Measurements from ENCODE around the gene NASP.

The NASP gene

GRCh38 chr1:45620588-45621500, 37.0 kb downstream of the NASP start:
- no peak for DNase-seq

GRCh38 chr1:45621501-45621836, 37.6 kb downstream of the NASP start:
- DNase-seq, result no peak

- DNase-seq, result no peak
These were observed 38.2 kb downstream of the NASP start for GRCh38 chr1:45621895-45622523.

- DNase-seq, result no peak
These were observed 38.9 kb downstream of the NASP start for GRCh38 chr1:45622524-45623394.

GRCh38 chr1:45623972-45624371, 40.1 kb downstream of the NASP start, which contains the start of gene CCDC17:
Gene CCDC17 (minus strand): TSS chr1:45624054. CDS start chr1:45623909, 145 bp downstream.
- DNase-seq, result no peak

GRCh38 chr1:45629035-45629434, 45.2 kb downstream of the NASP start:
- DNase-seq, result no peak

GRCh38 chr1:45630429-45630828, 46.6 kb downstream of the NASP start:
- no peak for DNase-seq

GRCh38 chr1:45635211-45635610, 51.4 kb downstream of the NASP start:
- DNase-seq, result no peak

GRCh38 chr1:45640293-45640692, 56.5 kb downstream of the NASP start:
- no peak for DNase-seq

GRCh38 chr1:45643321-45643720, 59.5 kb downstream of the NASP start:
- no peak for DNase-seq

GRCh38 chr1:45643978-45644377, 60.1 kb downstream of the NASP start:
- no peak for DNase-seq

GRCh38 chr1:45644661-45645060, 60.8 kb downstream of the NASP start:
- DNase-seq, result no peak

GRCh38 chr1:45647248-45648021, 63.6 kb downstream of the NASP start:
- DNase-seq, result no peak

GRCh38 chr1:45654540-45655280, 70.9 kb downstream of the NASP start:
- no peak for DNase-seq

- no peak for DNase-seq
These were observed 72.9 kb downstream of the NASP start for GRCh38 chr1:45656573-45657226.

- DNase-seq, result no peak
These were observed 74.3 kb downstream of the NASP start for GRCh38 chr1:45658171-45658570.

- no peak for DNase-seq
These were observed 75.4 kb downstream of the NASP start for GRCh38 chr1:45659222-45659621.

GRCh38 chr1:45660336-45660735, 76.5 kb downstream of the NASP start:
- DNase-seq, result no peak

GRCh38 chr1:45666836-45667235, 83.0 kb downstream of the NASP start:
- no peak for DNase-seq

- DNase-seq, result no peak
These were observed 83.7 kb downstream of the NASP start for GRCh38 chr1:45667321-45668111.

All from activated gamma-delta T cell treated with Interleukin-2 at 50 U/mL for 16 hours (primary cell).